ENCODE measurements around the gene RFC4. TPM values are rescaled to one million over a fixed set of nuclear protein-coding genes. Genes with fewer than 3 reads are reported as not detected.

RFC4 gene
- total and polyA plus RNA-seq, 9 of the 15 experiments (the other 6 are each of a cell fraction or from before 2014, with no cell fraction given) = 105 to 227 (median 180) TPM

- TF ChIP-seq AFF4 (CRISPR knock-in tag; IDR thresholded peaks at IDR 0.05) (no peak), MED1 (CRISPR knock-in tag; IDR thresholded peaks at IDR 0.05; ENCODE audit: borderline replicate concordance) (no peak), FIP1L1 (IDR thresholded peaks at IDR 0.05; ENCODE audit: low read depth, low read length, poor library complexity, severe bottlenecking) (no peak), ZNF592 (IDR thresholded peaks at IDR 0.05) (peak; percentile 63; the same call in 1 of the 2 replicates), HMG20A (CRISPR knock-in tag; conservative IDR thresholded peaks at IDR 0.05) (no peak), ATF7 (IDR thresholded peaks at IDR 0.05) (no peak), ZBTB8A (IDR thresholded peaks at IDR 0.05; ENCODE audit: partially characterized antibody) (no peak), TAF15 (IDR thresholded peaks at IDR 0.05; ENCODE audit: low read depth, low read length) (no peak), NCOA6 (IDR thresholded peaks at IDR 0.05) (no peak), NFE2L1 (tag; IDR thresholded peaks at IDR 0.05; ENCODE audit: borderline replicate concordance, low read depth) (no peak), ATF6 (CRISPR knock-in tag; IDR thresholded peaks at IDR 0.05) (no peak), PBX2 (CRISPR knock-in tag; IDR thresholded peaks at IDR 0.05; ENCODE audit: low read depth) (no peak), PBX2 (tag; conservative IDR thresholded peaks at IDR 0.05; ENCODE audit: low read depth) (peak; percentile 67), MCM3 (IDR thresholded peaks at IDR 0.05) (no peak), TBP (optimal IDR thresholded peaks at IDR 0.05; ENCODE audit: low read depth, low read length) (no peak)
These were observed 43.2 kb upstream of the RFC4 start (continued) for GRCh38 chr3:186849374-186849975.

Measured in K562 (cell line).